ENCODE results near the gene OTX1. TPM values are rescaled to one million over a fixed set of nuclear protein-coding genes. Genes with fewer than 3 reads are reported as not detected.

OTX1 gene
- total and polyA plus RNA-seq, 9 of the 15 experiments (the other 6 are each of a cell fraction or from before 2014, with no cell fraction given): 0.18 to 7.1 (median 0.58) TPM

GRCh38 chr2:63008838-63009237 lies 41.8 kb upstream of the OTX1 start:
- Histone ChIP-seq H3K36me3 (ENCODE audit: control insufficient read depth, insufficient read depth, low read length) (no peaks in the 10 kb centered on the region), H2AFZ (ENCODE audit: low read depth, low read length) (no peak overlapping the region), H3K4me1 (replicated peaks in 1 of 2; ENCODE audit: control insufficient read depth in 2 of 2, insufficient read depth in 2 of 2, low read length in 2 of 2) (no peaks in the 10 kb centered on the region), H3K27ac (ENCODE audit: extremely low read depth, low read depth, low read length) (no peak overlapping the region), H3K9ac (ENCODE audit: insufficient read depth in 1 of 2, low read depth in 2 of 2, low read length in 2 of 2) (no peak overlapping the region), H3K27me3 (ENCODE audit: control insufficient read depth in 2 of 2, insufficient read depth in 2 of 2, low read length in 2 of 2) (no peaks in the 10 kb centered on the region), H3K9me1 (ENCODE audit: control insufficient read depth, insufficient read depth, low read length) (no peaks in the 10 kb centered on the region), H3K79me2 (ENCODE audit: control insufficient read depth, insufficient read depth, low read length) (no peaks in the 10 kb centered on the region), H3K4me2 (ENCODE audit: insufficient read depth, low read length) (no peak overlapping the region), H4K20me1 (replicated peaks; ENCODE audit: control insufficient read depth, insufficient read depth, low read length) (no peaks in the 10 kb centered on the region), H3K9me3 (replicated peaks; ENCODE audit: control insufficient read depth, insufficient read depth, low read depth, low read length) (no peaks in the 10 kb centered on the region), H3K4me3 (no peak overlapping the region)
- no peak for TF ChIP-seq RBM39 (optimal IDR thresholded peaks at IDR 0.05; ENCODE audit: low read depth, low read length)
- TF ChIP-seq SRSF1 (IDR thresholded peaks at IDR 0.05; ENCODE audit: low read depth, low read length): no peak
- TF ChIP-seq MXI1 (IDR thresholded peaks at IDR 0.05; ENCODE audit: low read depth, low read length): no peak
- TF ChIP-seq RBM17 (IDR thresholded peaks at IDR 0.05; ENCODE audit: borderline replicate concordance, low read depth, low read length): no peak
- TF ChIP-seq ELK3 (CRISPR knock-in tag; IDR thresholded peaks at IDR 0.05): no peak
- TF ChIP-seq TCF3 (CRISPR knock-in tag; IDR thresholded peaks at IDR 0.05): no peak
- no peak for TF ChIP-seq ZNF184 (CRISPR knock-in tag; IDR thresholded peaks at IDR 0.05)
- TF ChIP-seq TRIM28 (IDR thresholded peaks at IDR 0.05): no peak
- no peak for TF ChIP-seq ZNF644 (tag; IDR thresholded peaks at IDR 0.05; ENCODE audit: low read depth)
- no peak for TF ChIP-seq TCF7 (IDR thresholded peaks at IDR 0.05; ENCODE audit: borderline replicate concordance)
- no peak for TF ChIP-seq PRDM10 (IDR thresholded peaks at IDR 0.05; ENCODE audit: partially characterized antibody)
- no peak for TF ChIP-seq ELF1 (tag; IDR thresholded peaks at IDR 0.05)
- WGBS (ENCODE audit: insufficient coverage, low coverage, missing lambda C conversion rate): 64% methylated on average over 1 of the region's 1 CpG
- CTCF ChIA-PET (ENCODE audit: low intra/inter-chr PET ratio): no interaction called here
- ATAC-seq (no peak), FAIRE-seq (peak; percentile 62), DNase-seq (ENCODE audit: extremely low read depth in 1 of 4, low spot score in 3 of 4) (no peak)
- no TSS peak for BruUV-seq (replicated peaks)
- in situ Hi-C loops (cut with MboI): no loop called here
- POLR2A ChIA-PET: no interaction called here
- intact Hi-C loops (cut with micrococcal nuclease): no loop called here
